HepG2 (cell line): Measurements from ENCODE around the gene GOSR1. TPM values are rescaled to one million over a fixed set of nuclear protein-coding genes. Genes with fewer than 3 reads are reported as not detected.

Source experiments
- BRD4 ChIP-seq: sonication (generic); formaldehyde crosslinking; IDR thresholded peaks from 2 replicates; pipeline ENCODE4 v1.4.0; 2020; ENCODE audit warnings: missing genetic modification reagents
- DR1 ChIP-seq: sonication (generic); formaldehyde crosslinking; IDR thresholded peaks from 2 replicates; pipeline ENCODE4 v1.8.0; 2021; ENCODE audit warnings: mild to moderate bottlenecking, missing genetic modification reagents, inconsistent platforms
- DZIP1 ChIP-seq: sonication (generic); formaldehyde crosslinking; IDR thresholded peaks from 2 replicates; pipeline ENCODE4 v1.5.0; 2020; ENCODE audit warnings: mild to moderate bottlenecking, missing genetic modification reagents
- HOXA5 ChIP-seq: sonication (generic); formaldehyde crosslinking; IDR thresholded peaks from 2 replicates; pipeline ENCODE4 v1.4.0; 2020; ENCODE audit warnings: missing genetic modification reagents
- JUNB ChIP-seq: sonication (generic); formaldehyde crosslinking; IDR thresholded peaks from 2 replicates; pipeline ENCODE4 v1.8.0; 2022; ENCODE audit warnings: missing genetic modification reagents, mild to moderate bottlenecking, borderline replicate concordance
- MLX ChIP-seq: IDR thresholded peaks from 2 replicates; pipeline ENCODE4 v1.6.1; 2016
- MZF1 ChIP-seq: sonication (generic); formaldehyde crosslinking; IDR thresholded peaks from 2 replicates; pipeline ENCODE4 v1.8.1; 2023; ENCODE audit warnings: mild to moderate bottlenecking, missing genetic modification reagents, borderline replicate concordance
- NCOR1 ChIP-seq: fragments of 200-600 bp; sonication (generic); IDR thresholded peaks from 2 replicates; pipeline ENCODE4 v1.7.0; 2017; ENCODE audit warnings: antibody characterized with exemption, low read length, borderline replicate concordance
- REL ChIP-seq: sonication (generic); formaldehyde crosslinking; conservative IDR thresholded peaks from 2 replicates; pipeline ENCODE4 v1.8.0; 2022; ENCODE audit warnings: mild to moderate bottlenecking, missing genetic modification reagents, moderate library complexity
- RFXANK ChIP-seq: IDR thresholded peaks from 2 replicates; pipeline ENCODE4 v1.6.1; 2016
- RNF2 ChIP-seq: fragments of 450-650 bp; conservative IDR thresholded peaks from 2 replicates; pipeline ENCODE4 v1.6.1; 2016; ENCODE audit warnings: low read depth
- RNF219 ChIP-seq: sonication (generic); formaldehyde crosslinking; IDR thresholded peaks from 2 replicates; pipeline ENCODE4 v1.5.0; 2020; ENCODE audit warnings: mild to moderate bottlenecking, missing genetic modification reagents
- SOX5 ChIP-seq: IDR thresholded peaks from 2 replicates; pipeline ENCODE4 v1.6.1; 2016; ENCODE audit warnings: borderline replicate concordance
- SYNCRIP ChIP-seq: fragments of 200-400 bp; formaldehyde crosslinking; IDR thresholded peaks from 2 replicates; pipeline ENCODE4 v1.6.1; 2018; ENCODE audit warnings: mild to moderate bottlenecking, low read depth, low read length; ENCODE audit not compliant: insufficient read depth
- TEAD2 ChIP-seq: sonication (generic); formaldehyde crosslinking; IDR thresholded peaks from 2 replicates; pipeline ENCODE4 v1.9.0; 2021; ENCODE audit warnings: missing genetic modification reagents
- TFDP1 ChIP-seq: IDR thresholded peaks from 2 replicates; pipeline ENCODE4 v1.6.1; 2016; ENCODE audit warnings: missing compliant biosample characterization, missing genetic modification reagents, borderline replicate concordance
- ZNF335 ChIP-seq: sonication (generic); formaldehyde crosslinking; IDR thresholded peaks from 2 replicates; pipeline ENCODE4 v1.4.0; 2020; ENCODE audit warnings: missing genetic modification reagents
- ZNF362 ChIP-seq: sonication (generic); formaldehyde crosslinking; IDR thresholded peaks from 2 replicates; pipeline ENCODE4 v1.4.0; 2020; ENCODE audit warnings: missing genetic modification reagents, mild to moderate bottlenecking, borderline replicate concordance
- ZNF850 ChIP-seq: sonication (generic); formaldehyde crosslinking; conservative IDR thresholded peaks from 2 replicates; pipeline ENCODE4 v1.9.0; 2021; ENCODE audit warnings: mild to moderate bottlenecking, missing genetic modification reagents
- ZUFSP ChIP-seq: sonication (generic); formaldehyde crosslinking; IDR thresholded peaks from 2 replicates; pipeline ENCODE4 v1.9.0; 2021; ENCODE audit warnings: missing genetic modification reagents, mild to moderate bottlenecking, borderline replicate concordance
- polyA plus RNA-seq, 8 experiments: library from polyadenylated mRNA; depleted of rRNA in 3 of 8; stranded (reverse) in 7 of 8; unstranded in 1 of 8; fragments of >200 nt; fragmentation: Illumina TruSeq in 4 of 8; extraction: Trizol in 4 of 8; gene quantifications; 2 replicates each; pipeline versions ENCODE4 v1.2.1 to v1.2.3, GENCODE V29; 2011 to 2016; ENCODE audit warnings: low read depth in 4 of 8, missing spikeins in 1 of 8, mixed read lengths in 1 of 8; ENCODE audit not compliant: insufficient read depth in 1 of 8
- total RNA-seq, 5 experiments: library from RNA; depleted of rRNA; stranded (reverse); fragments of >200 nt; fragmentation: Illumina TruSeq; extraction: Trizol; gene quantifications; 2 replicates each; pipeline ENCODE4 v1.2.3, GENCODE V29; 2016; ENCODE audit warnings: low read depth in 1 of 5

GOSR1 gene
- total and polyA plus RNA-seq, 2 of the 13 experiments (the other 11 are each of a cell fraction or from before 2014, with no cell fraction given): 15.8 to 37.0 TPM

GRCh38 chr17:30477083-30477773 is at the start of gene GOSR1 (continued):
- TF ChIP-seq ZNF362: peak; percentile 83
- peak; percentile 82; the same call in 1 of the 2 replicates for TF ChIP-seq DZIP1 (CRISPR knock-in tag)
- peak; percentile 88; the same call in 1 of the 2 replicates for TF ChIP-seq MZF1 (CRISPR knock-in tag)
- peak; percentile 84 for TF ChIP-seq JUNB (CRISPR knock-in tag)
- TF ChIP-seq NCOR1: no peak
- peak; percentile 84 for TF ChIP-seq HOXA5 (CRISPR knock-in tag)
- no peak for TF ChIP-seq ZNF850 (CRISPR knock-in tag)
- 0 out of 2 replicates have a peak, but pooled peaks have one; percentile 14 for TF ChIP-seq TEAD2
- peak; percentile 78 for TF ChIP-seq ZNF335 (CRISPR knock-in tag)
- TF ChIP-seq REL (CRISPR knock-in tag): peak; percentile 70
- TF ChIP-seq RNF2: no peak
- no peak for TF ChIP-seq ZUFSP (CRISPR knock-in tag)
- TF ChIP-seq BRD4 (CRISPR knock-in tag): peak; percentile 100
- no peak for TF ChIP-seq RNF219 (CRISPR knock-in tag)
- peak; percentile 71 for TF ChIP-seq RFXANK (CRISPR knock-in tag)
- TF ChIP-seq SOX5 (CRISPR knock-in tag): peak; percentile 59; the same call in 1 of the 2 replicates
- peak; percentile 68; the same call in 1 of the 2 replicates for TF ChIP-seq DR1 (CRISPR knock-in tag)
- TF ChIP-seq SYNCRIP: no peak
- peak; percentile 45; the same call in 1 of the 2 replicates for TF ChIP-seq TFDP1
- peak; percentile 29; the same call in 1 of the 2 replicates for TF ChIP-seq MLX (CRISPR knock-in tag)
